ENCODE results near the gene NKAIN2. TPM values are rescaled to one million over a fixed set of nuclear protein-coding genes. Genes with fewer than 3 reads are reported as not detected.

The NKAIN2 gene
- total RNA-seq, 1 donor from 2014 or later, result 0.56 TPM

DNA sequence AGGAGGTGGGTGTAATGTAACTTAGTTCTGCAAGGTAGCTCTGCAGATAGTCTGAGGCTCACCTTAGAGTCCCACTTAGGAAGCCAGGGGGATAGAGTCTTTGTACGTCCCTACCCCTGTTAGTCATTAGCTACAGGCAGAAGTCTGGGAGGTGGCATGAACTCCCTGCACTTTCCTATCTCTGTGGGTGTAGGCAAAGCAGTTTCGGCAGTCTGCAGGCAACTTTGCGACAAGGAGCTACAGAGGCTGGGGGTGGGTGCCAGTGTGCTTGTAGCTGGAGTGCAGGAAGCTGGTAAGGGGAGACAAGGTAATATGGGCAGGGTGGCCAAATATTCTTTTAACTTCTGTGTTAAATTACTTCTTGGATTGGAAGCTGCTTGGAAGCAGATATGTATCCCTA lies 45.7 kb downstream of the NKAIN2 start:
- Mint-ChIP-seq H3K27me3 (ENCODE audit: unreplicated experiment) (no peaks in the 10 kb centered on the region), H3K36me3 (ENCODE audit: unreplicated experiment) (no peaks in the 10 kb centered on the region), H3K27ac (ENCODE audit: unreplicated experiment) (no peak overlapping the region), H3K9me3 (ENCODE audit: unreplicated experiment) (no peaks in the 10 kb centered on the region), H3K4me3 (ENCODE audit: unreplicated experiment) (no peak overlapping the region), H3K4me1 (ENCODE audit: low read depth, unreplicated experiment) (no peaks in the 10 kb centered on the region)
- TF ChIP-seq, protein P1, sequence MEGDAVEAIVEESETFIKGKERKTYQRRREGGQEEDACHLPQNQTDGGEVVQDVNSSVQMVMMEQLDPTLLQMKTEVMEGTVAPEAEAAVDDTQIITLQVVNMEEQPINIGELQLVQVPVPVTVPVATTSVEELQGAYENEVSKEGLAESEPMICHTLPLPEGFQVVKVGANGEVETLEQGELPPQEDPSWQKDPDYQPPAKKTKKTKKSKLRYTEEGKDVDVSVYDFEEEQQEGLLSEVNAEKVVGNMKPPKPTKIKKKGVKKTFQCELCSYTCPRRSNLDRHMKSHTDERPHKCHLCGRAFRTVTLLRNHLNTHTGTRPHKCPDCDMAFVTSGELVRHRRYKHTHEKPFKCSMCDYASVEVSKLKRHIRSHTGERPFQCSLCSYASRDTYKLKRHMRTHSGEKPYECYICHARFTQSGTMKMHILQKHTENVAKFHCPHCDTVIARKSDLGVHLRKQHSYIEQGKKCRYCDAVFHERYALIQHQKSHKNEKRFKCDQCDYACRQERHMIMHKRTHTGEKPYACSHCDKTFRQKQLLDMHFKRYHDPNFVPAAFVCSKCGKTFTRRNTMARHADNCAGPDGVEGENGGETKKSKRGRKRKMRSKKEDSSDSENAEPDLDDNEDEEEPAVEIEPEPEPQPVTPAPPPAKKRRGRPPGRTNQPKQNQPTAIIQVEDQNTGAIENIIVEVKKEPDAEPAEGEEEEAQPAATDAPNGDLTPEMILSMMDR (IDR thresholded peaks at IDR 0.05; ENCODE audit: partially characterized antibody, unreplicated experiment), result no peak
- DNase-seq, result no peak

DNA sequence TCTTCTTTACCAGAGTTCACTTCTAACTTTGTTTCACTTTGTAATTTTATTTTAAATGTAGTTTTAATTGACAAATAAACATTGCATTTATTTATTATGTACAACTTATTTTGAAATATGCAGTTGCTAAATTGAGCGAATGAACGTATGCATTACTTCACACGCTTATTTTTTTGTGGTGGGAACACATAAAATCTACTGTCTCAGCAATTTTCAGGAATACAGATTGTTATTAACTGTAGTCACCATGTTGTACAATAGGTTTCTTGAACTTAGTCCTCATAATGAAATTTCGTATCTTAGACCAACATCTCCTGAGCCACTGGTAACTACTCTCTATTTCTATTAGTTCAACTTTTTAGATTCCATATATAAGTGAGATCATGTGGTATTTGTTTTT lies 46.9 kb downstream of the NKAIN2 start:
- Mint-ChIP-seq H3K27me3 (ENCODE audit: unreplicated experiment) (no peaks in the 10 kb centered on the region), H3K4me1 (ENCODE audit: low read depth, unreplicated experiment) (no peaks in the 10 kb centered on the region), H3K27ac (ENCODE audit: unreplicated experiment) (no peak overlapping the region), H3K4me3 (ENCODE audit: unreplicated experiment) (no peak overlapping the region), H3K36me3 (ENCODE audit: unreplicated experiment) (no peaks in the 10 kb centered on the region), H3K9me3 (ENCODE audit: unreplicated experiment) (no peaks in the 10 kb centered on the region)
- TF ChIP-seq, protein P1 (IDR thresholded peaks at IDR 0.05; ENCODE audit: partially characterized antibody, unreplicated experiment), result no peak
- no peak for DNase-seq

DNA sequence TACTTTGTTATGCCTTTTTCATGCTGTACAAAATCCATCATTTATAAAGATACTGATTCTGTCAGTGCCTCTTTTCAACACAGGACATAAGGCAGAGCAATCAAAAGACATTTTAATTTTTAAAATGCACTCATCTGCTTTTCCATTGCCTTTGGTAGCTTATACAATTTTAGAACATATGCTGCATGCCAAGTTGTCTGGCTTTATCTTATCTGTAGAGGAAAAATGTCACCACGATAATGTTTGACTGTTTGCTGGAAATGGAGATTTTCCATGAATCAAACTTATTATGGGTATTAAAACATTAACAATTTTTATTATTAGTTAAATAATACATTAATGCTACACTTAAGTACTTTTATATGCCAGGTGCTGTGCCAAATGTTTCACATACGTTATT lies 50.5 kb downstream of the NKAIN2 start:
- TF ChIP-seq, protein P1 (IDR thresholded peaks at IDR 0.05; ENCODE audit: partially characterized antibody, unreplicated experiment), result no peak
- no peak overlapping the region for H3K27ac Mint-ChIP-seq (ENCODE audit: unreplicated experiment)
- H3K4me3 Mint-ChIP-seq (ENCODE audit: unreplicated experiment), result no peak overlapping the region
- no peak for DNase-seq
- H3K9me3 Mint-ChIP-seq (ENCODE audit: unreplicated experiment), result no peaks in the 10 kb centered on the region
- no peaks in the 10 kb centered on the region for H3K4me1 Mint-ChIP-seq (ENCODE audit: low read depth, unreplicated experiment)
- H3K36me3 Mint-ChIP-seq (ENCODE audit: unreplicated experiment), result no peaks in the 10 kb centered on the region
- H3K27me3 Mint-ChIP-seq (ENCODE audit: unreplicated experiment), result no peaks in the 10 kb centered on the region

DNA sequence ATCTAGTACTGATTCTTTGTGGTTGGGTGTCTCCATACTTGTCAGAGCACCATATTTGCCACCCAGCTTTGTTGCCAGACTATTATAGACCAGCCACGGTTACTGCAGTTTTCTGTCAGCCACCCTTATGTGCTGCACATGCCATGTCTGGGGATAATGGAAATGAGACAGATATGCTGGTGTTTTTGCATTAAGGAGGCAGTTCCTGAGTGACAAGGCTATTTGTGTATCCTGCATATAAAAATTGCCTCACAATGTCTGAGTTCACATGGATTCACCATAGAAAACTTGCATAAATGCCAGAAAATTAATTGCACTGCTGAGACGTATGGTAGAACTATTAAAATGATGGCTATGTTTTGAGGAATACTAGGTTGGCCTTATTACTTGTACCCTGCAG lies 51.8 kb downstream of the NKAIN2 start:
- TF ChIP-seq, protein P1 (IDR thresholded peaks at IDR 0.05; ENCODE audit: partially characterized antibody, unreplicated experiment), result no peak
- H3K4me3 Mint-ChIP-seq (ENCODE audit: unreplicated experiment), result no peak overlapping the region
- H3K4me1 Mint-ChIP-seq (ENCODE audit: low read depth, unreplicated experiment), result no peaks in the 10 kb centered on the region

DNA sequence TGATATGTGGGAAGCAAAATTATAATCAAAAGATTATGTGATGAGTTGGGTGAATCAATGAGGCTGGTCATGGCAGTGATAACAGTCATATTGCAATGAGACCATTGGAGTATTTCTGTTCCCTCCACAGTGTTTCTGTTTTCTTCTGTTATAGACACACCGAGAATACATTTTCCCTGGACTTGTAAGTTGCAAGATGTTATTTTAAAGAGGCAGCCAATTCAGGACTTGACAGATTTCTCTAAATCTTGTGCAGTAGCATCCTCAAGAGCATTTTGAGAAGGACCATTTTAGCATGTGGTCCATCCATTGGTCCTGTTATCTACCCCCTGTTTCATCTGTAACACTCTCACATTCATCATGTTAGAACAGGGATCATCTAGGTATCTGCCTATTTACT lies 55.6 kb downstream of the NKAIN2 start:
- TF ChIP-seq, protein P1 (IDR thresholded peaks at IDR 0.05; ENCODE audit: partially characterized antibody, unreplicated experiment), result no peak
- H3K4me1 Mint-ChIP-seq (ENCODE audit: low read depth, unreplicated experiment), result no peaks in the 10 kb centered on the region
- no peaks in the 10 kb centered on the region for H3K36me3 Mint-ChIP-seq (ENCODE audit: unreplicated experiment)
- H3K4me3 Mint-ChIP-seq (ENCODE audit: unreplicated experiment), result no peak overlapping the region
- H3K27ac Mint-ChIP-seq (ENCODE audit: unreplicated experiment), result no peak overlapping the region
- H3K9me3 Mint-ChIP-seq (ENCODE audit: unreplicated experiment), result peaks cover 2% of the 10 kb centered on the region
- DNase-seq, result no peak
- no peaks in the 10 kb centered on the region for H3K27me3 Mint-ChIP-seq (ENCODE audit: unreplicated experiment)

More for the DNA sequence above, 51.8 kb downstream of the NKAIN2 start:
- DNase-seq, result no peak
- H3K36me3 Mint-ChIP-seq (ENCODE audit: unreplicated experiment), result no peaks in the 10 kb centered on the region
- no peak overlapping the region for H3K27ac Mint-ChIP-seq (ENCODE audit: unreplicated experiment)
- no peaks in the 10 kb centered on the region for H3K9me3 Mint-ChIP-seq (ENCODE audit: unreplicated experiment)
- no peaks in the 10 kb centered on the region for H3K27me3 Mint-ChIP-seq (ENCODE audit: unreplicated experiment)

Data from glutamatergic neuron (in vitro differentiated cells).